ENCODE measurements around the gene KCNQ5. TPM values are rescaled to one million over a fixed set of nuclear protein-coding genes. Genes with fewer than 3 reads are reported as not detected.

KCNQ5 gene
- total RNA-seq, 1 experiment from 2014 or later = not detected

DNA sequence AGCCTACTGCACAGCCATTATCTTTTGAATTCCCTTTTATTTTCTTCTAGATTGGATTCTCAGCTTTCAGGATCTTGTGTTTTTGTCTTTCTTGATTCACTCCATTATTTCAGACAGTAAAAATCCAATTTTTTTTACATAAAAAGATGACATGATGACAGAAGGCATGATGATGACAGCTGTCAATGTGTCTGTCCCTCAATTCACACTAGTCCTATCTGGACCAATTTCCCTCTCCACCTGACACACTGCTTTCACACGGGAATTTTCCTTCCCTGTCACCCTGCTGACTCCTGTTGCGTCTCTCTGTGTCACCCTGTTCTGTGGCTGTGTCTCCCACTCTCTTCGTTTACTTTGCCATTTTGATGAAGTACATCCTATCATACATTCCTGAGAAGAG is 529.9 kb downstream of the KCNQ5 start:
- no peak overlapping the region for H3K4me2 ChIP-seq (ENCODE audit: low read length)
- CTCF ChIA-PET = interaction anchor here (2.6 kb wide), 1 partner anchor 22 kb away, joined by 9 read pairs; no protein-coding TSS in a partner anchor
- POLR2A ChIA-PET = interaction anchor here (0.5 kb wide), 1 partner anchor 102 kb away, joined by 4 read pairs; no protein-coding TSS in a partner anchor

DNA sequence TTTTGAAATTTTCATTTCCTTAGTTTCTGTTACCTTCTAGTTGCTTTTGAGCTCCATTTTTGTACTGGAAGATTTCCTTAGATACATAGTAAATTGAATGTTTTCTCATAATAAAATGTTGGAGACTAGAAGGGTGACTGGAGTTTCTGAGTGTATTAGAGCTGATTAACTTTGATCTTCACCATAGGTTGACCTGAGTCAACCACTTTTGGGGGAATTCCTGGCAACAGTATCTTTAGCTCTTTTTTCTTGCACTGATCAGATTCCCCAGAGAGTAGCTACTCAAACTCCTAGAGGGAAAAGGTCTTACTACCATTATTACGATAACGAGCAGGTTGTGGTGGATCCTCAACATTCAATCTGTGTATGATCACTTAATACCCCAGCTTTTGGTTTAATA is 530.7 kb downstream of the KCNQ5 start:
- TF ChIP-seq, protein P1, sequence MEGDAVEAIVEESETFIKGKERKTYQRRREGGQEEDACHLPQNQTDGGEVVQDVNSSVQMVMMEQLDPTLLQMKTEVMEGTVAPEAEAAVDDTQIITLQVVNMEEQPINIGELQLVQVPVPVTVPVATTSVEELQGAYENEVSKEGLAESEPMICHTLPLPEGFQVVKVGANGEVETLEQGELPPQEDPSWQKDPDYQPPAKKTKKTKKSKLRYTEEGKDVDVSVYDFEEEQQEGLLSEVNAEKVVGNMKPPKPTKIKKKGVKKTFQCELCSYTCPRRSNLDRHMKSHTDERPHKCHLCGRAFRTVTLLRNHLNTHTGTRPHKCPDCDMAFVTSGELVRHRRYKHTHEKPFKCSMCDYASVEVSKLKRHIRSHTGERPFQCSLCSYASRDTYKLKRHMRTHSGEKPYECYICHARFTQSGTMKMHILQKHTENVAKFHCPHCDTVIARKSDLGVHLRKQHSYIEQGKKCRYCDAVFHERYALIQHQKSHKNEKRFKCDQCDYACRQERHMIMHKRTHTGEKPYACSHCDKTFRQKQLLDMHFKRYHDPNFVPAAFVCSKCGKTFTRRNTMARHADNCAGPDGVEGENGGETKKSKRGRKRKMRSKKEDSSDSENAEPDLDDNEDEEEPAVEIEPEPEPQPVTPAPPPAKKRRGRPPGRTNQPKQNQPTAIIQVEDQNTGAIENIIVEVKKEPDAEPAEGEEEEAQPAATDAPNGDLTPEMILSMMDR (IDR thresholded peaks at IDR 0.05 in 2 of 3, conservative IDR thresholded peaks at IDR 0.05 in 1 of 3; ENCODE audit: borderline replicate concordance in 1 of 3, insufficient read depth in 1 of 3, low read depth in 2 of 3, low read length in 2 of 3) = no peak
- no peak for TF ChIP-seq CBX3 (IDR thresholded peaks at IDR 0.05; ENCODE audit: low read depth)
- TF ChIP-seq, protein P2, sequence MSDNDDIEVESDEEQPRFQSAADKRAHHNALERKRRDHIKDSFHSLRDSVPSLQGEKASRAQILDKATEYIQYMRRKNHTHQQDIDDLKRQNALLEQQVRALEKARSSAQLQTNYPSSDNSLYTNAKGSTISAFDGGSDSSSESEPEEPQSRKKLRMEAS (IDR thresholded peaks at IDR 0.05) = no peak
- no peak for TF ChIP-seq ZFX (IDR thresholded peaks at IDR 0.05)
- no peak for TF ChIP-seq POLR2A (IDR thresholded peaks at IDR 0.05; ENCODE audit: borderline replicate concordance, extremely low read depth, insufficient read depth, insufficient read length)
- TF ChIP-seq RAD21 (IDR thresholded peaks at IDR 0.05; ENCODE audit: low read depth) = no peak
- TF ChIP-seq, protein P3, sequence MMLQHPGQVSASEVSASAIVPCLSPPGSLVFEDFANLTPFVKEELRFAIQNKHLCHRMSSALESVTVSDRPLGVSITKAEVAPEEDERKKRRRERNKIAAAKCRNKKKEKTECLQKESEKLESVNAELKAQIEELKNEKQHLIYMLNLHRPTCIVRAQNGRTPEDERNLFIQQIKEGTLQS (IDR thresholded peaks at IDR 0.05) = no peak
- no peak for TF ChIP-seq SP1 (IDR thresholded peaks at IDR 0.05; ENCODE audit: low read depth)
- Histone ChIP-seq H3K27ac (ENCODE audit: low read depth, low read length) (no peak overlapping the region), H3K4me1 (ENCODE audit: control insufficient read depth in 1 of 2, insufficient read depth in 2 of 2, low read length in 2 of 2) (no peaks in the 10 kb centered on the region), H3K27me3 (ENCODE audit: insufficient read depth, low read length) (peaks cover 43% of the 10 kb centered on the region), H3K36me3 (ENCODE audit: control insufficient read depth in 1 of 2, insufficient read depth in 2 of 2, low read length in 2 of 2) (no peaks in the 10 kb centered on the region), H3K4me2 (ENCODE audit: low read length) (no peak overlapping the region), H3K9me3 (ENCODE audit: control insufficient read depth in 1 of 2, insufficient read depth in 1 of 2, low read depth in 1 of 2, low read length in 2 of 2) (no peaks in the 10 kb centered on the region), H4K20me1 (ENCODE audit: insufficient read depth) (no peaks in the 10 kb centered on the region), H3K79me2 (ENCODE audit: insufficient read depth, low read length) (no peaks in the 10 kb centered on the region), H3K9ac (ENCODE audit: low read length) (no peak overlapping the region), H3K4me3 (replicated peaks in 1 of 2; ENCODE audit: low read depth in 1 of 2, low read length in 2 of 2) (no peak overlapping the region), H3K9me2 (ENCODE audit: insufficient read depth) (no peaks in the 10 kb centered on the region), H2AFZ (ENCODE audit: low read depth, low read length, poor library complexity, severe bottlenecking) (no peak overlapping the region)
- CTCF ChIA-PET = interaction anchor here (2.6 kb wide), 1 partner anchor 22 kb away, joined by 9 read pairs; no protein-coding TSS in a partner anchor
- DNase-seq (ENCODE audit: low read depth, low spot score) (no peak), ATAC-seq (no peak)
- intact Hi-C loops (cut with micrococcal nuclease) = no loop called here
- RAD21 ChIA-PET (ENCODE audit: low non-redundant PET in 1 of 2, low total read pairs in 2 of 2, uncharacterized antibody in 2 of 2, unreplicated experiment in 2 of 2) = no interaction called here
- POLR2A ChIA-PET = interaction anchor here (0.5 kb wide), 1 partner anchor 103 kb away, joined by 4 read pairs; no protein-coding TSS in a partner anchor
- no TSS peak for BruUV-seq (replicated peaks)

More for the DNA sequence above, 529.9 kb downstream of the KCNQ5 start:
- no peaks in the 10 kb centered on the region for H3K4me1 ChIP-seq (ENCODE audit: control insufficient read depth in 1 of 2, insufficient read depth in 2 of 2, low read length in 2 of 2)
- H3K36me3 ChIP-seq (ENCODE audit: control insufficient read depth in 1 of 2, insufficient read depth in 2 of 2, low read length in 2 of 2) = no peaks in the 10 kb centered on the region
- no peaks in the 10 kb centered on the region for H3K9me2 ChIP-seq (ENCODE audit: insufficient read depth)
- BruUV-seq (replicated peaks) = no TSS peak
- ATAC-seq (no peak), DNase-seq (ENCODE audit: low read depth, low spot score) (no peak)
- H3K4me3 ChIP-seq (replicated peaks in 1 of 2; ENCODE audit: low read depth in 1 of 2, low read length in 2 of 2) = no peak overlapping the region
- H2AFZ ChIP-seq (ENCODE audit: low read depth, low read length, poor library complexity, severe bottlenecking) = no peak overlapping the region
- H3K27me3 ChIP-seq (ENCODE audit: insufficient read depth, low read length) = peaks cover 43% of the 10 kb centered on the region
- H4K20me1 ChIP-seq (ENCODE audit: insufficient read depth) = no peaks in the 10 kb centered on the region
- no peak overlapping the region for H3K27ac ChIP-seq (ENCODE audit: low read depth, low read length)
- RAD21 ChIA-PET (ENCODE audit: low non-redundant PET in 1 of 2, low total read pairs in 2 of 2, uncharacterized antibody in 2 of 2, unreplicated experiment in 2 of 2) = no interaction called here
- no peak overlapping the region for H3K9ac ChIP-seq (ENCODE audit: low read length)
- H3K79me2 ChIP-seq (ENCODE audit: insufficient read depth, low read length) = no peaks in the 10 kb centered on the region
- no peaks in the 10 kb centered on the region for H3K9me3 ChIP-seq (ENCODE audit: control insufficient read depth in 1 of 2, insufficient read depth in 1 of 2, low read depth in 1 of 2, low read length in 2 of 2)
- TF ChIP-seq RAD21 (IDR thresholded peaks at IDR 0.05; ENCODE audit: low read depth) = no peak
- TF ChIP-seq POLR2AphosphoS5 (IDR thresholded peaks at IDR 0.05; ENCODE audit: low read depth, low read length) = no peak
- no peak for TF ChIP-seq SRF (IDR thresholded peaks at IDR 0.05; ENCODE audit: low read depth)
- TF ChIP-seq, protein P3 (IDR thresholded peaks at IDR 0.05) = no peak
- intact Hi-C loops (cut with micrococcal nuclease) = no loop called here

Data from HCT116 (cell line).